GM21825 (cell line): ENCODE measurements around the gene ATXN7.

Source experiments
- ATAC-seq: cut with Tn5 transposase; IDR thresholded peaks from one replicate; pipeline ENCODE4 v1.9.1; 2021; ENCODE audit warnings: mild to moderate bottlenecking, moderate library complexity; ENCODE audit not compliant: unreplicated experiment

ATXN7 gene

DNA sequence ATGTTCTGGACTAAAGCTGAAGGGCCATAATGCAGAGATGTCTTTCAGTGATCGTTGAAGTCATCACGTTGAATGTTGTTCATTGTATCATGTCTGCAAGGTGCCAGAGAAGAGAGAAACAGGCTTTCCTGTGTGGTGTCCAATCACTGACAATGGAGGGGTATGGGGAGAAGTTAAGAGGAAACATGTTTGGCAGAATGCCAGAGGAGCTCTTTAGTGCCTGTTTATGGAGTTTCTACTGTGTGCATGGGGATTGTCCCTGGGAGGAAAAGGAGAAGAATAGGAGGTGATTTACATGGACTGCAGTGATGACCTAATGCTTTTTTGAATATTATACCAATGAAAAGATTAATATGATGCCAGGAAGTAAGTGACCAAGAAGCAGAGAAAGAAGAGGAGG, 36.8 kb downstream of the ATXN7 start:
- no peak for ATAC-seq

DNA sequence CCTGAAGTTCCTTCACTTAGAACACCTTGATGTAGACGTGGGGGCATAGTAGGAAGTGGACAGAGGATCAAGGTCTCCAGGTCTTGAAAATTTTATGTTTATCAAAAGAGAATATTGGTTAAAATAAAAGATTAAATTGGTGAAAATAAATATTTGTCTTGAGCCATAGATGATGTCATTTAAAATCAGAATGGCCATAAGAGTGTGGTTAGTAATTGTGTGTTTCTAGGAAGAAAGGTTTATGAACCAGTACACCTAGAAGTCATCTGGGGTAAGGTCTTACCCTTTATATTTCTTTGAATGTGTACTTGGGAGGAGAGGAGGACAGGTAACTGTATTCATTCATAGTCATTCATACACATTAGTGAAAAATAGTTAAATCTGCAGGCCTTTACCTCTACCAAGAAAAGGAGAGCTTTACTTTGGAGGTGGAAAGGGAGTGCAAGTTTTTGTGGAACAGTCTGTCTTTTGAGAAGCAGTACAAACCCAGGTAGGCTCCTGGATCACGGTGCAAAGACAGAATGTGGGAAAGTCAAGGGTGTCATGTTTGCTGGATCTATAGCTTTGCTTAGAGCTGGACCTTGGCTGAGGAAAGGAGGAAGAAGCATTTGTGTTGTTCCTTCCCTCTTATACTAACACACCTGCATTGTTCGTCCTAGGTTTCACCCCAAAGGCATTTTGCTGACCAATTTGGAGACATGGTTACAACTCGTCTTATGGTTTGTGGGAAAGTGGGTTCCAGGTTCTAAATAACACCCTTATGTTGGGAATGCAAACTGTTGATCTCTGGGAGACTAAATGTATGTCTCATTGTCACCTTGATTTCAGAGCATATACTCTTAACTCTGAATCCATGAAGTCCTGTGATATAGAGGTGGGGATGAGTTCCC, 42.3 kb downstream of the ATXN7 start:
- ATAC-seq = no peak

DNA sequence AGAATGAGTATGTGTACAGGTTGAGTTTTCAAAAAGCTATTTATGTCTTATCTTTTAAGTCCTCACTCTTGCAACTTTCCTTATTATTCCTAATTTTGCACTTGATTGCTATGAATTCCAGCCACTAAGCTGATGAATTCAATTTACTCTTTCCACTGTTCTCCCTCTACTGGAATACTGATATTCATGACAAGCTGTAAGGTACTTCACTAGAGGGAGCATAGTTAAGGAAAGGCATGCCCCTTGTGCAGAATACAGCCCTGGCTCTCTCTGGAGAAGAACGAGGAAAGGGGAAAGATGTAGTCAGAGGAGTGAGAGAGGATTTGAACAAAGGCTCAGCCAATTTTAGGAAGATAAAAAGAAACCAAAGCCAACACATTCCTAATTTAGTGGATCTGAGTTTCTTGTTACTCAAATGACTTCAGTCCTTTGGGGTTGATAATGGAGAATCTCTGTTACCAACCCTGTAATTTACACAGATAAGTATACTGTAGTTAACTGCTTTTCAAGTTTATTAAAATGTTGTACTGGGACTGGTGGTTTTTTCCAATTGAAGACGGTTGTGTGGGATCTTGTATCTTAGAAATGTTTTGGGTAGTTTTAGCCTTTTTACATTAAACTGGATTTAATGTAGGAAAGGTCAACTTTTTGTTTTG, 44.5 kb downstream of the ATXN7 start:
- ATAC-seq = no peak

GRCh38 chr3:63908776-63909175, 45.1 kb downstream of the ATXN7 start:
- ATAC-seq = no peak

DNA sequence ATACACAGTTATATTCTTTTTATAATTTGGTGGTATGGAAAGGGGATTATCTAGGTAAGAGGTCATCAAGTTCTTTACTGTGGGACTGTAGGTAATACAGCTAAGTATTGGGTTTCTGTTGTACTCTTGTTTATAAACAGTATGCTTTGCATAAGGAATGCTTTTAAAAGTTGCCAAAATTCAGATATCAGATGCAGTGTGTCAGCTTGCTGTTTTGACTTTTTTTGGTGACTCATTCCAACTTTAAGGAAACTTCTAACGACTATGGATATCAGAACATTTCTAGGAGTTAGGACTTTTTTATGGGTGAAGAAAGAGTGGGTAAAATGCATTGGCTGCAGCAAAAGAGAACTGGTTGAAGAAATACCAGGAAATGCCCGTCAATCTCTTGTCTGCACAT, 45.8 kb downstream of the ATXN7 start:
- ATAC-seq = no peak

DNA sequence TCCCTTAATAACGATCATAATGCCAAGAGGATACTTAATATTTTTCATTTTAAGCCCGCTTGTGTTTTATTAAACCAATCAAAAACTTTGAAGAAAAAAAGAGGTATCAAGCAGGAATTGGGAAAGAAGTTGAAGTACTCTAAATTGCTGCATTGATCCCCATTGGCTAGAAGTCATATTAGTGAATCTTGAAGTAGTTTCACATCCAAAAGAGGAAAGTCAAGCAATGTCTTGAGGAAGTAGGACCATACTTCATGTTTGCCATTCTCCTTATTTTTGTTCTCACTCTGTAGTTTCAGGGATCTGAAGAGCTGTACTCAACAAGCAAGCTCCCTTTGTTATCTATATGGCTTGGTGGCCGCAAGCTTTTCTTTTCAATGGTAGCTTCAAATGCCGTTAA, 46.3 kb downstream of the ATXN7 start:
- no peak for ATAC-seq

DNA sequence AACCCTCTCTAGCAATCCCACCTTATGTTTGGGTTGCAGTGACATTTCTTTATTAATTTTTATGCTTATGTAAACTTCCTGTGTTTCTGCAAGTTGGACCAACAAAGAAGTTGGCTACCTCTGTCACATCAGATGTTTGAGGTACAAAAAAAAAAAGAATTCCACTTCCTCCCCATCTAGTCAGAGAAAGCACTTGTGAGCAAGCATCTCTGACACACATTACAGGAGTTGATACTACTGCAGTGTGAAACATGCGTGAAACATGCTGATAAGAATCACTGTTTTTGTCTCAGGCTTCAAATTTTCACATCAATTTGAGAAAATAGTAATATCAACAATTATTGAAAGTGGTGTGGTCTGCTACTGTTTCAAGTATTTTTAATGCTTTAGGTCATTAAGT, 47.2 kb downstream of the ATXN7 start:
- ATAC-seq = no peak

DNA sequence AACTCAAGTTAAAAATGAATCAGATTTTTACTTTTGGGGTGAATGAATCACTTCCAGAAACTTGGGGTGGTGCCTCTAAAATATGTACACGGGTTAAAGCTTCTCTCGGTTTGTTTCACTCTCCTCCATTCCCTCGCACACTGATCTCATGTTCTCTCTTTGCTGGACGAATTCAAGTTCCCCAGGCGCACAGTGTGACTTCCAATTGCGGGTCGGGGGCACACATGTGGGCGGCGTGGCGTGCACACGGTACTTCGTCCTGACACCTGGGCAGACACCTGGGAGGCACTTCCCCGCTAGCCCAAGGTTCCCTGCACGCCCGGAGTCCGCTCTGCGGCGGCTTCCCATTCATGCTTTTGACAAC, 47.8 kb downstream of the ATXN7 start:
- no peak for ATAC-seq

DNA sequence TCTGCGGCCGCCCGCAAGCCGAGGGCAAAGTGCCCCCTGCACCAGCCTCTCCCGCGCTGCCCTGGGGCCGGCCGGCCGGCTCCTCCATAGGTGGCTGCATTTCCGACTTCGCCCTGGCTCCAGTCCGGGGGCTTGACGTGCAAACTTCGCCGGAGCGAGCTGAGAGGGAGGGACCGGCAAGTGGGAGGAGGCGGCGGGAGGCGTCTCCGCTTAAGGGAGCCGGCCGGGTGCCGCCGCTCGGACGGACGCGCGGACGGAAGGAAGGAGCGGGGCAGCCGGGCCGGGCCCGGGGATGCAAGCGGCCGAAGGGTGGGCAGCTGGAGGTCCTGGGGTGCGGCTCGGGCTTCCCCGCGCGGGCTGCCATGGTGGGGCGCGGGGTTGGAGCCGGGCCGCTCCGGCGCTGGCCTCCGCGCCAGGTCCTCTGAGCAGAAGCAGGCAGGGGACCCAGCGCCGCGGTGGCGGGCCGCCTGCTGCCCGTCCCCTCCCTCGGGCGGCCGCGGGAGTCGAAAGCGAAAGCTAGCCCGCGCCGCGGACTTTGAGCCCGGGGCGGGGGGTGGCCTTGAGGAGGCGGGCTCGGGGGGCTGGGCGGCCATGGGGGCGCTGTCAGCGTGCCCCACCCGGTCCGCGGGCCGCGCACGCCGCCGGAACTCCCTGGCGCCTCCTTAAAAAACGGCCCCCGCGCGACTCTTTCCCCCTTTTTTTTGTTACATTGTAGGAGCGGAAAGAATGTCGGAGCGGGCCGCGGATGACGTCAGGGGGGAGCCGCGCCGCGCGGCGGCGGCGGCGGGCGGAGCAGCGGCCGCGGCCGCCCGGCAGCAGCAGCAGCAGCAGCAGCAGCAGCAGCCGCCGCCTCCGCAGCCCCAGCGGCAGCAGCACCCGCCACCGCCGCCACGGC, 48.5 kb downstream of the ATXN7 start, which contains the start of gene SCAANT1:
Gene SCAANT1 (minus strand): TSS at position 511 of the 895 bp plus-strand sequence.
- peak; percentile 78 for ATAC-seq

DNA sequence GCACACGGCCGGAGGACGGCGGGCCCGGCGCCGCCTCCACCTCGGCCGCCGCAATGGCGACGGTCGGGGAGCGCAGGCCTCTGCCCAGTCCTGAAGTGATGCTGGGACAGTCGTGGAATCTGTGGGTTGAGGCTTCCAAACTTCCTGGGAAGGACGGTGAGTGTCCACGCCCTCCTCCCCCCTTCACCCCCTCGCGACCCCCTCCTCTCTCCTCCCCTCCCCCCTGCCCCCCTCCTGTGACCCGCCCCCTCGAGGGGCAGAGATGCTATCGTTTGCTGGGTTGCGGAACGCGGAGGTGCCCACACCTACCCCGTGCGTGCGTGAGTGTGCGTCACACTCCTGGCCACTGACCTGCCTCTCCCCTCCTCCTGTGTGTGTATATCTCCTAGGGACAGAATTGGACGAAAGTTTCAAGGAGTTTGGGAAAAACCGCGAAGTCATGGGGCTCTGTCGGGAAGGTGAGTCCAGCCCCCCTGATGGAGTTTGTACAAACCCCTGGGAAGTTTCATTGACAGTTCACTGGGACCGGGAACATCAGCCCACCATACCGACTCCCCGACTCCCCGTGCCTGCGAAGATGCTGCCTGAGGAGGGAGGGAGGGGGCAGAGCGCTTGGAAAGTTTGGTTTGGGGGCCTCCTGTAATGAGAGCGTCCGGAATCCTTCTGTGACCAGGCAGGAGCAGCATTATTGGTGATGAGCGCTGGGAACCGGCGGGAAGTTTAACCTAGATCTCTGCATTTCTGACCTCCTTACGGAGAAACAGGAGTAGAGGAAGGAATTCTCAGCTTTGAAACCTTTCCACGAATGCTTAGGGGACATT, 49.3 kb downstream of the ATXN7 start:
- peak; percentile 24 for ATAC-seq

DNA sequence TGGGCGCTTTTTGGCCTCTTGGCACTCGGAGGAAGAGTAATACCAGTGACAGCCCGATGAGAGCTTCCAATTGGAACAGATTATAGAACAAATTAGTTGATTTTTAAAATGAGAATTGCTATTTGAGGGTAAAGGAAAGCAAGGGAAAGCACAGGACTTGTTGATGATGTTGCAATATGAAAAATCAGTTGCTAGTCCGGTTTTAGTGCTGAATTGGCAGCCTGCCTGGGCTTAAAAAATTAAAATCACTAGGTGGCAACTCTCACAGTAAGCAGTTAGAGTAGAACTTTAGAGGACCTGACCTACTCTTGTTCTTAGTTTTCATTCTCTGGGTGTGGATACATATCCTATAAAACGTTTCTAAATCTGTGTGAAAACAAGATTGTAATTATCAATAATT, 50.6 kb downstream of the ATXN7 start:
- ATAC-seq = no peak

GRCh38 chr3:63918321-63918720, 54.7 kb downstream of the ATXN7 start:
- ATAC-seq = no peak

DNA sequence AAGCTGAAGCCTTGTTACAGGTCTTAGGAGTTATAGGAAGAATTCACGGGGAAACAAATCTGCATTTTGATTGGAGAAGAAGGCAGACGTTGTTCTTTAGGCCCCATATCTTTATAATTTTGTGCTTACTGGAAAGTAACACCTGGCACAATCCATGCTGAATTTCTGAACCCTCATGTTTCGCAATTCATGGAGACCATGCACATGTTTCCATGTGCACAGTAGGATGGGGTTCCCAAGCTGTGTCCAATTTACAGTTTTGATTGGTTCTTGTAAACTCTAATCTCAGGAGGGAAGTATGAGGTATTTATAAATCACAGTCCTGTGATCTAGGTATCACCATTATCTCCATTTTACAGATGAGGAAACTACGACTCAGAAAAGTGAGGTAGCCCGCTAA, 56.3 kb downstream of the ATXN7 start:
- ATAC-seq = no peak

DNA sequence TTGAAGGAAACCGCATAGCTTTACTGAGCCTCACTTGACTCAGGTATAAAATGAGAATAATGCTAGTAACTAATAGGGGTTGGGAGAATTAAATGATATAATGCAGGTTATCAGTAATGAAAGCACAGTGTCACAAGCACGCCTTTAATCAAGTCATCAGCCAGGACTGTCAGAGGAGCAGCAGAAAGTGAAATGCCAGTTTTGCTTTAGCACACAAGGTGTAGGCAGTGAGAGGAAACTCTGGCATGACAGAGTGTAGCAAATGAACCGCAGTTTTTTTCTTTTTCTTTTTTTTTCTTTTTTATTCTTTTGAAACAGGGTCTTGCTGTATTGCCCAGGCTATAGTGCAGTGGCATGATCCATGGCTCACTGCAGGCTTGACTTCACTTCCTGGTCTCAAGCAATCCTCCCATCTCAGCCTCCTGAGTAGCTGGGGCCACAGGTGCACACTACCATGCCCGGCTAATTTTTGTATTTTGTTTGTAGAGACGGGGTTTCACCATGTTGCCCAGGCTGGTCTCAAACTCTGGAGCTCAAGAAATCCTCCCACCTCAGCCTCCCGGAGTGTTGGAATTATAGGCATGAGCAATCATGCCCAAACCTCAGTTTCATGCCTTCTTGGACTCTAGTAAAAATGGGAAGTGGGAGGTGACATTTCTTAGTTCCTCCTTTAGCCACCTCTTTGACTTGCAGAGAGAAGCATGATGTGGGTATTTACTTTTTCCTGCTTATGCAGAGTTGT, 58.2 kb downstream of the ATXN7 start:
- ATAC-seq = peak; percentile 82

DNA sequence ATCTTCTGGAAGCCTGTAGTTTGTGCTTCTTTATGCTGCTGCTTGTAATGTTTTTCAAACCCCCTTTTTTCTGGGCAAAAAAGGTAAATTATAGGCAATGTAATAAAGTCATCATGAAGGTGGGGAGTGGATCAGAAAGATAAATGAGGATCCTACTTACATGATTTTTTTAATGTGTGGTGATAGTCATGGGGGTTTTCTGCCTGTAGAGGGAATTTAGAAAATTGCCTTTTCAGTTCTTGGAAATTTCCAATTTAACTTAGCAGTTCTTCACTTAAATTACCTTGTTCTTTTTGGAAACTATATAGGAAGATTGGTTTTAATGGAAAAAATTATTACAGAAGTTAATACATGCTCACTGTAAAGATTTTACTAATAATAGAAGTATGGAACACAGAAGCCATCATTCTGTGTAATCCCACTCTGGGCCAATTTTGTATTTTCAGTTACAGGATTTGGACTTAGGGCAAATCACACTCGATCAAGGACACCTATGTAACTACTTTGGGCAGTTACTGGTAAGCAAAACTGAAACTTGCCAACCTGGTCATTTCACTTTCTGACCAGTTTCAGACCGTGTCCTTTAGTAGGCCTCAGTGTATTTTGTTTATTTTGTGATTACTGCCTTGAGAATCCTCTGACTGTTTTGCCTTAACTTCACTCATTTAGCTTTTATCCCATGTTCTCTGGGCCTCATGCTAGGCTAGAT, 59.0 kb downstream of the ATXN7 start:
- no peak for ATAC-seq

DNA sequence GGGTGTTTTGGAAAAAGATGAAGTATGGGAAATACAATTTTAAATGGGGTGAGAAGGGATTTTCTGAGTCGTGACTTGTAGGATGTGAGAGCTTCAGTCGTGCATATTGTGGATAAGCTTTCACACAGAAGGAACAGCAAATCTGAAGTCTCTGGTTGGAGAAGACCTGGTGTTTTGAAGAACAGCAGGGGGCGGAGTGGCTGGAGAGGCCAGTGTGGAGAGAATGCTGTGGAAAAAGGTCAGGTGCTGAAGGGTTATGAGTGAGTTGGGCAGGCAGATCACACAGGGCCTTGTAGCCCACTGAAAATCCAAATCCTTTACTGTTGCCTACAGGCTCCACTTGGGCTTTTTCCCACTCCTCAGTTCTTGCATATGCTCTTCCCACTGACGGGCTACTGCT, 62.6 kb downstream of the ATXN7 start:
- ATAC-seq = no peak

DNA sequence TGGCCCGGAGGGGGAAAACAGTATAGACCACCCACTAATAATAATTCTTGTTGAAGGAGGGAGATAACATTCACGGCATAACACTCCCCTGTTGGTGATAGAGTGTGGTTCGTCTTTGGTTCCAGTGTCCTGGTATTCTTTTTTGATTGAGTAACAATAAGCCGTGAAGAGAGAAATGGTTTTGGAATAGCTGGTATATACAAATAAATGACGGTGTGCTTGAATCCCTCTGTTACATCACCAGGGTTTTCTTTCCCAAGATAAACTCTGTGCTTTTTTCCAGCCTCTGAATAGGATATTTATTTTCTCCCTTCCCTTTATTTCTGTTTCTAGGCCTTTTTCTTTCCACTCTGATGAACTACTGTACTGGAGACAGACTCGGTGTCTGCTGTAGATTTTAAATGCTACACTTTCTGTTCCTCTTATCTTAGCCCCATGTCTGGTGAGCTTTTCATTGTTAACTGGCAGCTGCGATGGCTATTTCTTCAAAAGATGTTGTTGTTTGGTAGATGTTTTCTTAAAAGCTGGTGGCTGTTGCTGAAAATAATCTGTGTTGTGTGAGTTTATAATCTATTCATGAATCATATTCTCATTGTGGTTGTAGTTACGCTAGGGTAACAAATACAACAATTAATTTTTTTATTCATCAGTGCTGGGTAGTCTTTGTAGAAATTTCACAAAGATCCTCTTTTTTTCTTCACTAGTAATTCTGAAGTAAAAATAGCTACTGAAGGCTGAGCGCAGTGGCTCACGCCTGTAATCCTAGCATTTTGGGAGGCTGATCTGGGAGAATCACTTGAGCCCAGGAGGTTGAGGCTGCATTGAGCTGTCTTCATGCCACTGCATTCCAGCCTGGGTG, 64.0 kb downstream of the ATXN7 start:
- ATAC-seq = peak; percentile 79

DNA sequence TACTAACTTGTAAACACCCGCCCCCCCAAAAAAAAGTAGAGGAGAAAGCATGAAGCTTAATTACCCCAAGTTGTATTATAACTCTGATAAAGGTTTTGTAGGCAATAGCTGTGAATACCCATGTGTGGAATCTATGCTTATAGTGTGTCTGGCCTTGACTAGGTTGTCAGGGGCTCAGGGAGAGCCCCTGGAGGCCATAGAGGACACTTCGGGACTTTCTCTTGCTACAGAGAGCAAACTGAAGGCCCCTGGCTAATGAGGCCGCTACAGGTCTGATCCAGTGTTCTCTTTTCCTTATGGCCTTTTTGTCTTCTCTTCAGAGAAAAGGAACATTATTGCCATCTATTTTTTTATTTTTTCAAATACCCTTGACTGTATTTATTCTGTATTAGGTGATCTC, 67.6 kb downstream of the ATXN7 start:
- no peak for ATAC-seq
